Kidney epithelial cell (primary cell): ENCODE results near the gene CD320. TPM values are rescaled to one million over a fixed set of nuclear protein-coding genes. Genes with fewer than 3 reads are reported as not detected.
"Not testable (repeated sequence)": the region's sequence is repeated elsewhere in the genome, so short reads cannot be mapped to it uniquely, and the experiment has no call there.

ENCODE experiments used
- DNase-seq: peaks from one replicate; pipeline ENCODE4 v3.0.0-alpha.2; 2010; ENCODE audit warnings: low read depth
- H3K27me3 ChIP-seq: 2 replicates; pipeline ENCODE4 v1.6.0; 2011; ENCODE audit warnings: low read length; ENCODE audit not compliant: control insufficient read depth, insufficient read depth
- H3K36me3 ChIP-seq: 2 replicates; pipeline ENCODE4 v1.5.1; 2011; ENCODE audit warnings: low read length; ENCODE audit not compliant: control insufficient read depth, insufficient read depth
- H3K4me3 ChIP-seq: 2 replicates; pipeline ENCODE4 v1.5.1; 2011; ENCODE audit warnings: low read depth, mild to moderate bottlenecking, control low read depth, low read length
- total RNA-seq: library from RNA; depleted of rRNA; stranded (reverse); fragments of >200 nt; gene quantifications from 2 replicates; pipeline ENCODE4 v1.2.3, GENCODE V29; 2015
- TF ChIP-seq, protein P1 (sequence below): IDR thresholded peaks from 2 replicates; pipeline ENCODE4 v1.5.1; 2011; ENCODE audit warnings: mild to moderate bottlenecking, moderate library complexity, low read length, control low read depth, inconsistent platforms; ENCODE audit not compliant: insufficient read depth, poor library complexity, severe bottlenecking

The CD320 gene
- total RNA-seq, 1 donor from 2014 or later = 85.6 TPM

DNA sequence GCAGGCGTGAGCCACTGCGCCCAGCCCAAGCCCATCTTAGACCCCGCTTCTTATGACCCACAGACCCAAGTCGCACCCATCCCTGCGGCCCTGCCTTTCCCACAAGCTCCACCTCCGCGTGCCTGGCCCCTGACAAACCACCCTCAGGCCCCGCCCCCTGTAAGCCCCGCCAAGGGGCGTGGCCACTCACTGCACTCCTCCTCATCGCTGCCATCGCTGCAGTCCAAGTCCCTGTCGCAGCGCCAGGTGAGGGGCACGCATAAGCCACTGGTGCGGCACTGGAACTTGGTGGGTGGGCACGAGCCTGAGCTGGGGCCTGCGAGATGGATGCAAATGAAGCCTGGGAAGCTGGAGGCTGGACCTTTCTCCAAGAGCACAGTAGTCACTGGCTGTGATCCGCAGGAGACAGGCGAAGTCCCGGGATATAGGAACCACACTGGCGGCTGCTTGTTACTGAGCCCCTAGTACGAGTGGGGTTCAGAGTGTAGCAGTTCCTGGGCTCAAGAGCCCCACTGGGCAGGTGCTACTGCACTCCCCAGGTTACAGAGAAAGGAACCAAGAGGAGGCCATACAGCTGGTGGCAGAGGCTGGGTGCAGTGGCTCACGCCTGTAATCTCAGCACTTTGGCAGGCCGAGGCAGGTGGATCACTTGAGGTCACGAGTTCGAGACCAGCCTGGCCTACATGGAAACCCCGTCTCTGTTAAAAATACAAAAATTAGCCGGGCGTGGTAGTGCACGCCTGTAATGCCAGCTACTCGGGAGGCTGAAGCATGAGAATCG, 3.1 kb downstream of the CD320 start:
- TF ChIP-seq, protein P1, sequence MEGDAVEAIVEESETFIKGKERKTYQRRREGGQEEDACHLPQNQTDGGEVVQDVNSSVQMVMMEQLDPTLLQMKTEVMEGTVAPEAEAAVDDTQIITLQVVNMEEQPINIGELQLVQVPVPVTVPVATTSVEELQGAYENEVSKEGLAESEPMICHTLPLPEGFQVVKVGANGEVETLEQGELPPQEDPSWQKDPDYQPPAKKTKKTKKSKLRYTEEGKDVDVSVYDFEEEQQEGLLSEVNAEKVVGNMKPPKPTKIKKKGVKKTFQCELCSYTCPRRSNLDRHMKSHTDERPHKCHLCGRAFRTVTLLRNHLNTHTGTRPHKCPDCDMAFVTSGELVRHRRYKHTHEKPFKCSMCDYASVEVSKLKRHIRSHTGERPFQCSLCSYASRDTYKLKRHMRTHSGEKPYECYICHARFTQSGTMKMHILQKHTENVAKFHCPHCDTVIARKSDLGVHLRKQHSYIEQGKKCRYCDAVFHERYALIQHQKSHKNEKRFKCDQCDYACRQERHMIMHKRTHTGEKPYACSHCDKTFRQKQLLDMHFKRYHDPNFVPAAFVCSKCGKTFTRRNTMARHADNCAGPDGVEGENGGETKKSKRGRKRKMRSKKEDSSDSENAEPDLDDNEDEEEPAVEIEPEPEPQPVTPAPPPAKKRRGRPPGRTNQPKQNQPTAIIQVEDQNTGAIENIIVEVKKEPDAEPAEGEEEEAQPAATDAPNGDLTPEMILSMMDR = no peak
- Histone ChIP-seq H3K4me3 (no peak overlapping the region), H3K36me3 (peaks cover 1% of the 10 kb centered on the region), H3K27me3 (no peaks in the 10 kb centered on the region)
- no peak for DNase-seq

DNA sequence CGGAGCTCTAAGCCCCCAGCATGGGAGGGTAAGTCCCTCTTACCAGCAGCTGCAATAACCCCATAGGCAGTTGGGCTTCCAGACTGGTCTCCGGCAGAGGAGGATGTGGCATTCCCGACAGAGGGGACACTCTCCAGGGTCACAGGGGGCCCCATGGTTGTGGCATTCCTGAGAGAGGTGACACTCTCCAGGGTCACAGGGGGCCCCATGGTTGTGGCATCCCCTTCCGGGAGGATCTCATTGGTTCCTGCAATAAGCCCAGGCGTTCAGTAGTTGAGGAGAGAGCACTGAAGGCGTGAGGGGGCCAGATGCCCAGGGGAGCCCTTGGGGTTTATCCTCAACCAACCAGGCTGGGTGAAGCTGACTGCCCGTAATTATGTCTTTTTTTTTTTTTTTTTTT, 5.4 kb downstream of the CD320 start:
- H3K27me3 ChIP-seq = no peaks in the 10 kb centered on the region
- H3K4me3 ChIP-seq = no peak overlapping the region
- TF ChIP-seq, protein P1 = no peak
- peaks cover 1% of the 10 kb centered on the region for H3K36me3 ChIP-seq
- no peak for DNase-seq

DNA sequence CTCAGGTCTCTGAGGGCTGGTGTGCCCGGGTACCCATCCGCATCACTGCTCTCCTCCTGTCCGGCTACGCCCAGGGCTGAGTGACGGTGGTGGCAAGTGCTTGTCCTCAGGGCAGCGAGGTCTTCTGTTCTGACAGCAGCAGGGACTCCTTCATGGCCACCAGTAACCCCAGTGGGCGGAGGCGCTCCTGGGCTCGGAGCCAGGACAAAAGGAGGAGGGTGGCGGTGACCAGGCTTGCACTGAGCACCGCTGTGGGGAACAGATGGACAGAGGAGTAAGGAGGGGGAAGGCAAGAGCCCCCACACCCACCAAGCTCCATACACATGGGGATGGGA, 5.8 kb downstream of the CD320 start:
- DNase-seq = no peak
- no peaks in the 10 kb centered on the region for H3K27me3 ChIP-seq
- peaks cover 1% of the 10 kb centered on the region for H3K36me3 ChIP-seq
- TF ChIP-seq, protein P1 = no peak
- no peak overlapping the region for H3K4me3 ChIP-seq

DNA sequence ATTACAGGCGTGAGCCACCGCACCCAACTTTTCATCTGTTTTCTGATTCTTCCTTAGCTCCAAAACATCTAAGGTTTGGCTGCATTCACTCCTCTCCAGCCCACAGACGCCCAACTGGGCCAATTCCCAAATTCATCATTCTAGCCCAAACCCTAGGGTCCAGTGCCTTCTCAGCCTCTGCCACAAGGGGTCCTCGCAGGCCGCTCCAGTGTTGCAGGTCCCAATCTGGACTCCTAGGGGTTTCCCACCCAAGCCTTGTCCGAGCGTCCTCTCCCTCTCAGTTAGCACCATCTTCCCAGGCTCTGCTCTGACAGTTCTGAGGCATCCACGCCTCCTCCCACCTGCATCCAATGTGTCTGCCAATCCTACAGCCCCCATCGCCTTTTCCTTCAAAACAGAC, 16.8 kb downstream of the CD320 start:
- not testable (repeated sequence) for DNase-seq

DNA sequence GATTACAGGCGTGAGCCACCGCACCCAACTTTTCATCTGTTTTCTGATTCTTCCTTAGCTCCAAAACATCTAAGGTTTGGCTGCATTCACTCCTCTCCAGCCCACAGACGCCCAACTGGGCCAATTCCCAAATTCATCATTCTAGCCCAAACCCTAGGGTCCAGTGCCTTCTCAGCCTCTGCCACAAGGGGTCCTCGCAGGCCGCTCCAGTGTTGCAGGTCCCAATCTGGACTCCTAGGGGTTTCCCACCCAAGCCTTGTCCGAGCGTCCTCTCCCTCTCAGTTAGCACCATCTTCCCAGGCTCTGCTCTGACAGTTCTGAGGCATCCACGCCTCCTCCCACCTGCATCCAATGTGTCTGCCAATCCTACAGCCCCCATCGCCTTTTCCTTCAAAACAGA, 31.6 kb downstream of the CD320 start:
- H3K36me3 ChIP-seq, H3K4me3 ChIP-seq, DNase-seq, H3K27me3 ChIP-seq: not testable (repeated sequence)

More for the DNA sequence above, 16.8 kb downstream of the CD320 start:
- not testable (repeated sequence) for H3K36me3 ChIP-seq, H3K27me3 ChIP-seq, H3K4me3 ChIP-seq

DNA sequence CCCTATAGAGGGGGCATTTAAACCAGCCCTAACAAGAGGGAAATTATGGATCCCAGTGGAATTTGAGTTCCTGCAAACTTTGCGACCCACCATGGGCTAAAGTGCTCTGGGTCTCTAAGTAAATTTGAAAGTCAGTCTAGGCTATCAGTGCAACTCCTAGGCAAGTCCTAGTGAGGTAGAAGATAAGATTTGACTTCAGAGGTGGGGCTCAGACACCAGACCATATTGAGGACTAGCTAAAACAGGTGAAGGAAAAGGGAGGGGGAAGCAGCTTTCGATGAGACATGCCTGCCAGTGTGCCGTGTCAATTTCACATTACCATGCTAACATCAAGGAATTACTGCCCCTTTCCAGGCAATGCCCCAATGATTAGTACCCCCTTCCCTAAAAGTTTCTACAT, 38.4 kb downstream of the CD320 start:
- no peaks in the 10 kb centered on the region for H3K36me3 ChIP-seq
- DNase-seq = no peak
- TF ChIP-seq, protein P1 = no peak
- no peaks in the 10 kb centered on the region for H3K27me3 ChIP-seq
- H3K4me3 ChIP-seq = no peak overlapping the region

DNA sequence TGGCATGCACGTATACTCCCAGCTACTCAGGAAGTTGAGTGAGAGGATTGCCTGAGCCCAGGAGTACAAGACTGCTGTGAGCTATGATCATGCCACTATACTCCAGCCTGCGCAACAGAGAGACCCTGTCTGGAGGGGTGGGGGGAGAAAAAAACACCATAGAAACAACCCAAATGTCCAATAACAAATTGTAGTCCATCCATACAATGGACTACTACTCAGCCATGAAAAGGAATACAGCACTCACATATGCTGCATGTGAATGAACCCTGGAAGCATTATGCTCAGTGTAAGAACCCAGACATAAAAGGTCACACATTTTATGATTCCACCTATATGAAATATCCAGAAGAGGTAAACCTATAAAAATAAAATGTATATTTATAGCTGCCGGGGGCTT, 42.3 kb downstream of the CD320 start:
- H3K27me3 ChIP-seq = no peaks in the 10 kb centered on the region
- H3K4me3 ChIP-seq = no peak overlapping the region
- no peaks in the 10 kb centered on the region for H3K36me3 ChIP-seq
- DNase-seq = no peak
- TF ChIP-seq, protein P1 = no peak

DNA sequence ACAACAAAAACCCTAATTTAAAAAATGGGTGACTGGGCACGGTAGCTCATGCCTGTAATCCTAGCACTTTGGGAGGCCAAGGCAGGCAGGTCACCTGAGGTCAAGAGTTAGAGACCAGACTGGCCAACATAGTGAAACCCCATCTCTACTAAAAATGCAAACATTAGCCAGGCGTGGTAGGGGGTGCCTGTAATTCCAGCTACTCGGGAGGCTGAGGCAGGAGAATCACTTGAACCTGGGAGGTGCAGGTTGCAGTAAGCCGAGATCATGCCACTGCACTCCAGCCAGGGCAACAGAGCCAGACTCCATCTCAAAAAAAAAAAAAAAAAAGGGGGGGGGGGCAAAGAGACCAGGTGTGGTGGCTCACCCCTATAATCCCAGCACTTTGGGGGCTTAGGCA, 43.9 kb downstream of the CD320 start:
- not testable (repeated sequence) for H3K4me3 ChIP-seq, H3K36me3 ChIP-seq, H3K27me3 ChIP-seq, DNase-seq
